Esophagus squamous epithelium (tissue), 5 donors: Measurements from ENCODE around the gene NKX2-2. TPM values are rescaled to one million over a fixed set of nuclear protein-coding genes. Genes with fewer than 3 reads are reported as not detected.

Experiments
- DNase-seq: peaks from one replicate; lab custom pipeline; 2025; lab: John Stamatoyannopoulos, UW
- H3K27ac ChIP-seq, 4 donors: fragments of 200-600 bp; sonication (generic); one replicate each; pipeline ENCODE4 v1.5.1; 2016 to 2019; ENCODE audit warnings: mild to moderate bottlenecking in 1 of 4
- H3K27me3 ChIP-seq, 4 donors: fragments of 200-600 bp; sonication (generic); 1 replicate in 3 of 4; 2 replicates in 1 of 4; pipeline versions ENCODE4 v1.5.1 to v1.6.0; 2017 to 2021; ENCODE audit warnings: antibody characterized with exemption in 1 of 4
- H3K36me3 ChIP-seq, 3 donors: fragments of 200-600 bp; sonication (generic); one replicate each; pipeline ENCODE4 v1.5.1; 2016 to 2019
- H3K4me1 ChIP-seq, 3 donors: fragments of 200-600 bp; sonication (generic); one replicate each; pipeline ENCODE4 v1.5.1; 2017 to 2019
- H3K4me3 ChIP-seq, 4 donors: fragments of 200-600 bp; sonication (generic); 1 replicate in 3 of 4; 2 replicates in 1 of 4; pipeline ENCODE4 v1.5.1; 2016 to 2019; ENCODE audit warnings: mild to moderate bottlenecking in 2 of 4, moderate library complexity in 1 of 4
- H3K9me3 ChIP-seq, 3 donors: fragments of 200-600 bp; sonication (generic); one replicate each; pipeline ENCODE4 v1.5.1; 2016 to 2019
- POLR2A ChIP-seq, 4 donors: fragments of 450-650 bp; IDR thresholded peaks; one replicate each; pipeline ENCODE4 v1.6.1; 2017; ENCODE audit warnings: antibody characterized with exemption in 4 of 4, mild to moderate bottlenecking in 4 of 4, moderate library complexity in 3 of 4
- WGBS, 2 donors: methylation state at CpG; one replicate each; pipeline ENCODE4 v1.1.5; 2018; 5-methylcytosine and 5-hydroxymethylcytosine counted together
- intact Hi-C: fragments of 100-400 bp; cut with DNase I; formaldehyde crosslinking; loops from one replicate; pipeline ENCODE4 v1.15.0; 2022
- total RNA-seq, 4 donors: library from RNA; depleted of rRNA; stranded (reverse); fragments of >200 nt; gene quantifications; one replicate each; pipeline ENCODE4 v1.1.0, GENCODE V29; 2016
- TF ChIP-seq, protein P1 (sequence below), 6 experiments: fragments of 450-650 bp in 4 of 6; fragments of 200-600 bp in 2 of 6; sonication (generic) in 2 of 6; IDR thresholded peaks; one replicate each; pipeline ENCODE4 v1.5.1; 2016 to 2019; ENCODE audit warnings: antibody characterized with exemption in 6 of 6, mild to moderate bottlenecking in 4 of 6, moderate library complexity in 4 of 6
- donor health status: DM: yes; HTN: yes; CAD: no.

NKX2-2 gene
- total RNA-seq, 4 donors from 2014 or later: not detected

DNA sequence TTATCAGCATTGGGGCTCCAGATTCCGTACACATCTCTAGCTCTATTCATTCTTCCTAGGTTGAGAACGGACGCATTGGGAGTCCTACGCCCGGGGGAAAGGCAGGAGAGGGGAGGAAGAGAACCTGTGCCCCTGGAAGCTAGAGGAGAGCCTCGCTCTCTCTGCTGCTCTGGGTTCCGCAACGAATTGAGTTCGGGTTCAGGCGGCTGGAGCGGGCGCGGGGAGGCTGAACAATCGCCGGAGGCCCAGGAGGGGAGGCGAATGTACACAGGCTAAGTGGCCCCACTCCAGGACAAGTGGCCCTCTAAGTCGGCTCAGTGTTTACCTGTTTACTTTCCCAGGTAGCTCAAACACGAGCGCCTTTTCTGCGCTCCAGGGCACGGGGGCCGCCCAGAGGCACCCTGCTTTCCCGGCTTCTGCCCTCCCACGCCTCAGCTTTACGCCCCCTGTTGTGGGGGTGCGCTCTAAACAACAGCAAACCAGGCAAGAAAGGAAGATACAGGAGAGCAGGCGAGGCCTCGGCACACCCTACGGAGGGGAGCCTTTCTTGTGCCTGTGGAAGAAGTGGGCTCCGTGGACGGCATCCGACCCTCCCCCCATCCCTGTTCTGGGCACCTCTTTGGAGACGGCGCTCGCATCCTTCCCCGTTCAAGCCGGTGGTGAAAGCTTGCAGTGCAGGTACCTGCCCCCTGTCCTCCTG is 4.6 kb upstream of the NKX2-2 start:
- no peak overlapping the region for H3K4me3 ChIP-seq
- peaks cover 26 to 68% (median 40%) of the 10 kb centered on the region in 3 donors for H3K4me1 ChIP-seq

DNA sequence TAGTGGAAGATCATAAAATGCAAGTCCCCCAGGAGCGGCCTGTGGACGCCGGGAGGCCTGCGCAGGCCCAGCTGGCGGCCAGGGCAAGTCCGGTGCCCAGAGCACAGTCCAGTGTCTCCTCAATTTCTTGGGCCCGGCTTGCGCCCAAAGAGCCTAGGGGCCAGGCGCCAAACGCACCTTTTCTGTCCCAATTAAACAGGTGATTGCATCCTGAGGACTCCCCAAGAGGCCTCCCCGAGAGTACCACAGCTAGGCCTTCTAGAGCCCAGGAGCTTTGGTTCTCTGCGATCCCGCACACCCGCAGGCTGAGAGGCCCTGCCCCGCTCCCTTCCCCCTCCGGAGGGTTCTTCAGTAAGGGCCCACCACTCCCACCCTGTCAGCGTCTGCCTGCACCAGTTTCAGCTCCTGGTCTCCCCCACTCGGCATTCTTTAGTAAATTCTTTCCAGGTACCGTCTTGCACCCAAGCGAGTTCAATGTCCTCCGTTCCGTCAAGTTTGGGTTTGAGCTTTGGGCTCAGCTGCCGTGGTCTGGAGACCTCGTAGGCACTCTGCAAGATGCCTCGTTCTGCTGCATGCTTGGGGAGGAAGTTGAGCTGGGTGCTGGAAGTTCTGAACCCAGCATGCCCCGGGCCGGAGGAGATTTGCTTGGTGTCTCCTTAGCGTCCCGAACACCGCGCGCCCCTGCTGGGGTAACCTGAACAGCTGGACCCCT is 3.9 kb upstream of the NKX2-2 start:
- peaks cover 33 to 68% (median 47%) of the 10 kb centered on the region in 3 donors for H3K4me1 ChIP-seq
- no peak for DNase-seq

More for the DNA sequence above, 4.6 kb upstream of the NKX2-2 start:
- Histone ChIP-seq H3K9me3 (no peaks in the 10 kb centered on the region), H3K27ac (no peak overlapping the region), H3K27me3 (peaks cover 46 to 100% (median 67%) of the 10 kb centered on the region in 4 donors), H3K36me3 (no peaks in the 10 kb centered on the region)
- TF ChIP-seq, protein P1, sequence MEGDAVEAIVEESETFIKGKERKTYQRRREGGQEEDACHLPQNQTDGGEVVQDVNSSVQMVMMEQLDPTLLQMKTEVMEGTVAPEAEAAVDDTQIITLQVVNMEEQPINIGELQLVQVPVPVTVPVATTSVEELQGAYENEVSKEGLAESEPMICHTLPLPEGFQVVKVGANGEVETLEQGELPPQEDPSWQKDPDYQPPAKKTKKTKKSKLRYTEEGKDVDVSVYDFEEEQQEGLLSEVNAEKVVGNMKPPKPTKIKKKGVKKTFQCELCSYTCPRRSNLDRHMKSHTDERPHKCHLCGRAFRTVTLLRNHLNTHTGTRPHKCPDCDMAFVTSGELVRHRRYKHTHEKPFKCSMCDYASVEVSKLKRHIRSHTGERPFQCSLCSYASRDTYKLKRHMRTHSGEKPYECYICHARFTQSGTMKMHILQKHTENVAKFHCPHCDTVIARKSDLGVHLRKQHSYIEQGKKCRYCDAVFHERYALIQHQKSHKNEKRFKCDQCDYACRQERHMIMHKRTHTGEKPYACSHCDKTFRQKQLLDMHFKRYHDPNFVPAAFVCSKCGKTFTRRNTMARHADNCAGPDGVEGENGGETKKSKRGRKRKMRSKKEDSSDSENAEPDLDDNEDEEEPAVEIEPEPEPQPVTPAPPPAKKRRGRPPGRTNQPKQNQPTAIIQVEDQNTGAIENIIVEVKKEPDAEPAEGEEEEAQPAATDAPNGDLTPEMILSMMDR (IDR thresholded peaks at IDR 0.05): no peak
- no peak for TF ChIP-seq POLR2A (IDR thresholded peaks at IDR 0.05)
- intact Hi-C loops: no loop called here
- no peak for DNase-seq
- WGBS, 2 donors: 5 to 15% methylated on average over 4 to 12 of the region's 37 CpGs

DNA sequence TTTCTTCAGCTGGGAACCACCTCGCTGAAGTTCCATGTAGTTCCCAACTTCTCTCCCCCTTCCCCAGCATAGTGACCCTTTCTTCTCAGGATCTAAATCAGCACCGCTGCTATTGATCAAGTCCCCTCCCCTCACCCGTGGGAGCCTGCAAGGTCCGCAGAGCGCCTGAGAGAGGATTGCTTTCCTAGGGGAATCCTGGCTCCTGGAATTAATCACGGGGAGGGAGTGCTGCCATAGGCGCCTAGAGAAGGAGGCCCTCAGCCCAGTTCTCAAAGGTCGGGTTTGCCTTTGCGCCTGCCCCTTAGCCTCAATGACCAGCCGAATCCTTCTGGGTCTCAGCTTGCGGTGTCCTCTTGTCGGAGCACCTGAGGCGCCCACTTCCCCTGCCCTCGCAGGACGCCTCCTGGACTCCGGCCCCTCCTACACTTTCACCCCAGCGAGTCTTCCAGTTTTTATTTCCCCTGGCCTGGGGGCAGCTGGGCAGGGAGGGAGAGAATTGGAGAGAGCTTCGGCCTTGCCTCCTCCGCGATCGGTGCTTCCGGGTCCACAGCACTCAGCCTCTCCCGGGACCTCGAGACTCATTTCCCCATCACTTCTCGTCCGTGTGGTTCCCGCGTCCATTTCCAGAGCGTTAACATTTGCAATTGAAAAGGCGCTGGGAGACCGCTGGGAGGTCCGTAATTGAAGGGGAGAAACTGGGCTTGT is 3.1 kb upstream of the NKX2-2 start:
- Histone ChIP-seq H3K4me3 (no peak overlapping the region), H3K36me3 (no peaks in the 10 kb centered on the region), H3K9me3 (no peaks in the 10 kb centered on the region), H3K27ac (no peak overlapping the region), H3K4me1 (peaks cover 36 to 68% (median 47%) of the 10 kb centered on the region in 3 donors), H3K27me3 (peaks cover 50 to 100% (median 72%) of the 10 kb centered on the region in 4 donors)
- DNase-seq: no peak
- TF ChIP-seq POLR2A (IDR thresholded peaks at IDR 0.05): no peak
- TF ChIP-seq, protein P1 (IDR thresholded peaks at IDR 0.05): no peak
- 11 to 12% methylated on average over 15 to 17 of the region's 32 CpGs for WGBS, 2 donors
- intact Hi-C loops: no loop called here

More for the DNA sequence above, 3.9 kb upstream of the NKX2-2 start:
- 10 to 20% methylated on average over 14 to 21 of the region's 32 CpGs for WGBS, 2 donors
- TF ChIP-seq POLR2A (IDR thresholded peaks at IDR 0.05): no peak
- TF ChIP-seq, protein P1 (IDR thresholded peaks at IDR 0.05): no peak
- Histone ChIP-seq H3K27ac (no peak overlapping the region), H3K27me3 (peaks cover 47 to 100% (median 70%) of the 10 kb centered on the region in 4 donors), H3K36me3 (no peaks in the 10 kb centered on the region), H3K4me3 (no peak overlapping the region), H3K9me3 (no peaks in the 10 kb centered on the region)
- intact Hi-C loops: no loop called here

- TF ChIP-seq, protein P1 (IDR thresholded peaks at IDR 0.05): no peak
- no peak for TF ChIP-seq POLR2A (IDR thresholded peaks at IDR 0.05)
- 4 to 9% methylated on average over 10 to 20 of the region's 20 CpGs for WGBS, 2 donors
- no peak for DNase-seq
- intact Hi-C loops: no loop called here
- no peaks in the 10 kb centered on the region for H3K9me3 ChIP-seq
- peaks cover 52 to 100% (median 71%) of the 10 kb centered on the region in 4 donors for H3K27me3 ChIP-seq
- H3K4me1 ChIP-seq: peaks cover 36 to 68% (median 45%) of the 10 kb centered on the region in 3 donors
- H3K27ac ChIP-seq: no peak overlapping the region
- no peak overlapping the region for H3K4me3 ChIP-seq
- no peaks in the 10 kb centered on the region for H3K36me3 ChIP-seq
Observed at GRCh38 chr20:21516180-21516567, 2.3 kb upstream of the NKX2-2 start.
